Testis (tissue), 2 donors: Measurements from ENCODE around the gene KLK15.

ENCODE experiments used
- CTCF ChIP-seq, 3 experiments: fragments of 450-650 bp in 2 of 3; fragments of 200-600 bp in 1 of 3; sonication (generic) in 1 of 3; IDR thresholded peaks; one replicate each; pipeline ENCODE4 v1.5.1; 2016 to 2019; ENCODE audit warnings: antibody characterized with exemption in 3 of 3, mild to moderate bottlenecking in 2 of 3, moderate library complexity in 1 of 3
- POLR2A ChIP-seq: fragments of 450-650 bp; IDR thresholded peaks from one replicate; pipeline ENCODE4 v1.6.1; 2017; ENCODE audit warnings: antibody characterized with exemption, mild to moderate bottlenecking, moderate library complexity

- no peak for TF ChIP-seq CTCF (IDR thresholded peaks at IDR 0.05)
- no peak for TF ChIP-seq POLR2A
Measured at GRCh38 chr19:50794074-50794875, 39.1 kb downstream of the KLK15 start.
